HEK293T (cell line): Measurements from ENCODE around the gene SIRPA.

Experiments
- CTCF ChIA-PET: fragments of 350-600 bp; formaldehyde crosslinking; extraction: SDS; loops from one replicate; lab custom pipeline; 2021; ENCODE audit warnings: antibody characterized with exemption, inconsistent platforms; lab: Yijun Ruan, JAX
- POLR2A ChIA-PET: fragments of 350-600 bp; formaldehyde crosslinking; extraction: SDS; loops from one replicate; lab custom pipeline; 2020; ENCODE audit warnings: antibody characterized with exemption, inconsistent platforms; lab: Yijun Ruan, JAX
- DNase-seq: peaks from one replicate; pipeline ENCODE4 v3.0.0; 2012; ENCODE audit warnings: mixed read lengths; ENCODE audit errors: extremely low spot score
- ARNT ChIP-seq: fragments of 450-650 bp; IDR thresholded peaks from 2 replicates; pipeline ENCODE4 v1.6.1; 2017; ENCODE audit warnings: mild to moderate bottlenecking
- BHLHE40 ChIP-seq: fragments of 450-650 bp; IDR thresholded peaks from 2 replicates; pipeline ENCODE4 v1.6.1; 2016; ENCODE audit warnings: mild to moderate bottlenecking, moderate library complexity, borderline replicate concordance
- CTBP1 ChIP-seq: fragments of 450-650 bp; IDR thresholded peaks from 2 replicates; pipeline ENCODE4 v1.6.1; 2016; ENCODE audit warnings: borderline replicate concordance
- ELF4 ChIP-seq: fragments of 450-650 bp; IDR thresholded peaks from 2 replicates; pipeline ENCODE4 v1.6.1; 2017; ENCODE audit warnings: antibody characterized with exemption
- FOXA1 ChIP-seq: fragments of 450-650 bp; IDR thresholded peaks from 2 replicates; pipeline ENCODE4 v1.6.1; 2016; ENCODE audit warnings: mild to moderate bottlenecking
- FOXK2 ChIP-seq: fragments of 450-650 bp; IDR thresholded peaks from 2 replicates; pipeline ENCODE4 v1.6.1; 2016; ENCODE audit warnings: mild to moderate bottlenecking
- FOXM1 ChIP-seq: fragments of 450-650 bp; IDR thresholded peaks from 2 replicates; pipeline ENCODE4 v1.6.1; 2017; ENCODE audit warnings: mild to moderate bottlenecking, borderline replicate concordance
- HDGF ChIP-seq: fragments of 450-650 bp; IDR thresholded peaks from 2 replicates; pipeline ENCODE4 v1.6.1; 2017; ENCODE audit warnings: antibody characterized with exemption, borderline replicate concordance
- L3MBTL2 ChIP-seq: fragments of 450-650 bp; conservative IDR thresholded peaks from 2 replicates; pipeline ENCODE4 v1.6.1; 2016; ENCODE audit warnings: mild to moderate bottlenecking
- LEF1 ChIP-seq: fragments of 450-650 bp; IDR thresholded peaks from 2 replicates; pipeline ENCODE4 v1.6.1; 2017; ENCODE audit warnings: mild to moderate bottlenecking, borderline replicate concordance
- NFRKB ChIP-seq: fragments of 450-650 bp; IDR thresholded peaks from 2 replicates; pipeline ENCODE4 v1.6.1; 2016; ENCODE audit warnings: mild to moderate bottlenecking, moderate library complexity
- SP1 ChIP-seq: fragments of 450-650 bp; IDR thresholded peaks from 2 replicates; pipeline ENCODE4 v1.6.1; 2017
- SUZ12 ChIP-seq: fragments of 450-650 bp; IDR thresholded peaks from 2 replicates; pipeline ENCODE4 v1.6.1; 2016; ENCODE audit warnings: mild to moderate bottlenecking
- TARDBP ChIP-seq: fragments of 450-650 bp; IDR thresholded peaks from 2 replicates; pipeline ENCODE4 v1.6.1; 2016
- ZNF384 ChIP-seq: fragments of 450-650 bp; IDR thresholded peaks from 2 replicates; pipeline ENCODE4 v1.6.1; 2016
- TF ChIP-seq, protein P1 (sequence below): fragments of 450-650 bp; IDR thresholded peaks from 2 replicates; pipeline ENCODE4 v1.6.1; 2016

SIRPA gene

GRCh38 chr20:1880529-1881239 is 14.5 kb upstream of the SIRPA start:
- TF ChIP-seq FOXK2: no peak
- ChIA-PET POLR2A (no interaction called here), CTCF (no interaction called here)
- no peak for DNase-seq

DNA sequence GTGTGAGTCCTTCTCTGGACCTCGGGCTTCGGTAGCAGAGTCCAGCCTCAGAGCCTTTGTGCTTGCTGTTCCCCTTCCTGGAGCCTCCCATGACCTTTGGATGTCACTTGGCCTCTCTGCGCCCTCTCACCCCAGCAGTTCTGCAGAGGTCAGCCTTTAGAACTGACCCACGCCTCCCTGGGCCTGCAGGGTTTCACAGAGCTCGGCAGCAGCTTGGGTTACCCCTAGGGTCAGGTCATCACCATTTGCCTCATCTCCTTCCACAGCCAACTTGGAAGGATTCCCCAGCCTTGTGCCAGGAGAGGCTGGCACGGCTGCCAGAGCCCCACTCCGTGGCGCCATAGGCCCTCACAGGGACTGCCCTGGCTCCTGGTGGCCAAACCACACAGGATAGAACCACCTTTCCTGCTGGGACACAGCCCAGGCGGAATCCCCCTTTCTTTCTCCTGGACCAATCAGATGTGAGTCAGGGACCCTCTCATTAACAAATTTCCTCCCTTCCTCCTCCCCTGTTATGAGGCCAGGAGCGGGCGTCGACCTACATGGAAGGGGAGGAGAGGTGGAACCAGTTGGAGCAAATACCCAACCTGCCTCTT is 13.9 kb upstream of the SIRPA start:
- ChIA-PET POLR2A (no interaction called here), CTCF (no interaction called here)
- DNase-seq: no peak
- TF ChIP-seq SP1 (no peak), ELF4 (no peak), HDGF (no peak), FOXA1 (no peak), L3MBTL2 (no peak), NFRKB (no peak), FOXK2 (no peak), SUZ12 (no peak), FOXM1 (no peak), LEF1 (no peak), CTBP1 (no peak), ZNF384 (no peak), ARNT (no peak), TARDBP (no peak), BHLHE40 (no peak)
- TF ChIP-seq, protein P1, sequence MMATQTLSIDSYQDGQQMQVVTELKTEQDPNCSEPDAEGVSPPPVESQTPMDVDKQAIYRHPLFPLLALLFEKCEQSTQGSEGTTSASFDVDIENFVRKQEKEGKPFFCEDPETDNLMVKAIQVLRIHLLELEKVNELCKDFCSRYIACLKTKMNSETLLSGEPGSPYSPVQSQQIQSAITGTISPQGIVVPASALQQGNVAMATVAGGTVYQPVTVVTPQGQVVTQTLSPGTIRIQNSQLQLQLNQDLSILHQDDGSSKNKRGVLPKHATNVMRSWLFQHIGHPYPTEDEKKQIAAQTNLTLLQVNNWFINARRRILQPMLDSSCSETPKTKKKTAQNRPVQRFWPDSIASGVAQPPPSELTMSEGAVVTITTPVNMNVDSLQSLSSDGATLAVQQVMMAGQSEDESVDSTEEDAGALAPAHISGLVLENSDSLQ: no peak

DNA sequence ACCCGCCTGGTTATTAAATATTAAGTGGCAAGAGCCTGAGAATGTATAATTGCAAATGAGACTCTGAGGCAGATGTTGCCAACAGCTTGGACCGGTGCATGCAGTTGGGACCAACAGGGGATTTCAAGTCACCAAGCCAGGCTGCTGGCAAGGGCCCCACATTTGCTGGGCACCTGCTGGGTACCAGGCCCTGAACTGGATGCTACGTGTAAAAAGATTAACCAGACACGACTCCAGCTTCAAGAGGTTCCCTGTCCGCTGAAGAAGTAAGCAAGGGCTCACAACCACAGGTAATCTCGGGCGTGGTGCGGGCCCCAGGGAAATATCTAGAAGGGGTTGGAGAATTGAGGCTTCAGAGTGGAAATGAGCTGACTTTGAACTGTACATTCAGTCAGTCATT is 13.2 kb upstream of the SIRPA start:
- TF ChIP-seq CTBP1 (no peak), SP1 (no peak), ARNT (no peak), ZNF384 (no peak), LEF1 (no peak), HDGF (no peak), NFRKB (no peak), L3MBTL2 (no peak), ELF4 (no peak), FOXA1 (no peak), TARDBP (no peak), FOXM1 (no peak), SUZ12 (no peak), BHLHE40 (no peak), FOXK2 (no peak)
- TF ChIP-seq, protein P1: no peak
- DNase-seq: no peak
- ChIA-PET POLR2A (no interaction called here), CTCF (no interaction called here)

DNA sequence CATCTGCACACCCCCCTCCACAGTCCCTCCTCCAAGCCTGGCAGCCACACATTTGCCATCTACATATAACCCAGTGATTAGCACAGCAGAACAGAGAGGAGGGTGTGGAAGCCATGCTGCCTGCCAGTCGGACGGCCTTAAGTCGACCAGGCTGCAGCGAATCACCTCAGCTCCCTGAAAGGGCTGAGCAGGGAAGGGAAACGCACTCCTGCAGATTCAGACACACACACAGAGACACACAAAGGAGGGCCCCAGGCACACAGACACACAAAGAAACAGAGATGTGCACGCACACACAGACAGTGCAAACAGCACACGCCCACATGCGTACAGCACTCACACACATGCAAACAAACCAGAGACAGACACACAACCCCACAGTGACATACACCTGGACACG is 11.2 kb upstream of the SIRPA start:
- DNase-seq: no peak
- TF ChIP-seq CTBP1 (no peak), FOXA1 (no peak), ZNF384 (no peak), BHLHE40 (no peak), TARDBP (no peak), L3MBTL2 (no peak), FOXK2 (no peak), SP1 (no peak), FOXM1 (no peak), LEF1 (no peak), HDGF (no peak), NFRKB (no peak), ELF4 (no peak)
- TF ChIP-seq, protein P1: no peak
- CTCF ChIA-PET: no interaction called here
- POLR2A ChIA-PET: no interaction called here

- TF ChIP-seq ELF4 (no peak), LEF1 (no peak), CTBP1 (no peak), TARDBP (no peak), HDGF (no peak), ARNT (no peak), L3MBTL2 (no peak), NFRKB (no peak), ZNF384 (no peak)
- TF ChIP-seq, protein P1: no peak
- POLR2A ChIA-PET: no interaction called here
- DNase-seq: no peak
- CTCF ChIA-PET: no interaction called here
Measured at GRCh38 chr20:1885254-1885653, 10.0 kb upstream of the SIRPA start.
